GM12875 (cell line): ENCODE measurements around the gene TOMM34.

Experiments
- H3K4me3 ChIP-seq: one replicate; pipeline ENCODE4 v1.5.1; 2011; ENCODE audit warnings: low read depth, low read length, control low read depth
- TF ChIP-seq, protein P1 (sequence below): IDR thresholded peaks from 2 replicates; pipeline ENCODE4 v1.5.1; 2011; ENCODE audit warnings: low read depth, mild to moderate bottlenecking, control low read depth, inconsistent platforms, low read length, moderate library complexity, borderline replicate concordance; ENCODE audit not compliant: insufficient read depth

Gene TOMM34

DNA sequence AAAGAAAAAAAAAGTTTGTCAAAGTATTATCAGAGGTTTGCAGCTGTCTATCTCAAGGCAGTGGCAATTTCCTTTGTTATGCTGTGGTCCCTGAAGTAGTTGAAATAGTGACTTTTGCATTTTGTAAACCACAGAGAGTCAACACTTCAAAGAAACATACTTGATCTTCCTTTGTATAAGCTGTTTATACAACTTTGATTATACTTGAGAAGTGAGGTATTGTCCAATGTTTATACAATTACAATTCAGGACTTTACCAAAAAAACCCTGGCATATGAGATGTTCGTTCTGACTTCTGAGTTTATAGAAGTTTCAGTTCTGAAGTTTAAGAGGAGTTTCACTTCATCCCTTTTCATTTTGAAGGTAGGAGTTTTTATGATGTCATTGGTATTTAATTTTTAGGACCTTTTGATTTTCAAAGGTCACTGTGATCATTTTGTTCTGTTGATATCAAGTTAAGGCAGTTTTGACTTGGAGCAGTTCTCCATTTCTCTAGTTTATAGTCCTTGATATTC is 10.1 kb upstream of the TOMM34 start:
- TF ChIP-seq, protein P1, sequence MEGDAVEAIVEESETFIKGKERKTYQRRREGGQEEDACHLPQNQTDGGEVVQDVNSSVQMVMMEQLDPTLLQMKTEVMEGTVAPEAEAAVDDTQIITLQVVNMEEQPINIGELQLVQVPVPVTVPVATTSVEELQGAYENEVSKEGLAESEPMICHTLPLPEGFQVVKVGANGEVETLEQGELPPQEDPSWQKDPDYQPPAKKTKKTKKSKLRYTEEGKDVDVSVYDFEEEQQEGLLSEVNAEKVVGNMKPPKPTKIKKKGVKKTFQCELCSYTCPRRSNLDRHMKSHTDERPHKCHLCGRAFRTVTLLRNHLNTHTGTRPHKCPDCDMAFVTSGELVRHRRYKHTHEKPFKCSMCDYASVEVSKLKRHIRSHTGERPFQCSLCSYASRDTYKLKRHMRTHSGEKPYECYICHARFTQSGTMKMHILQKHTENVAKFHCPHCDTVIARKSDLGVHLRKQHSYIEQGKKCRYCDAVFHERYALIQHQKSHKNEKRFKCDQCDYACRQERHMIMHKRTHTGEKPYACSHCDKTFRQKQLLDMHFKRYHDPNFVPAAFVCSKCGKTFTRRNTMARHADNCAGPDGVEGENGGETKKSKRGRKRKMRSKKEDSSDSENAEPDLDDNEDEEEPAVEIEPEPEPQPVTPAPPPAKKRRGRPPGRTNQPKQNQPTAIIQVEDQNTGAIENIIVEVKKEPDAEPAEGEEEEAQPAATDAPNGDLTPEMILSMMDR: no peak
- no peak overlapping the region for H3K4me3 ChIP-seq

DNA sequence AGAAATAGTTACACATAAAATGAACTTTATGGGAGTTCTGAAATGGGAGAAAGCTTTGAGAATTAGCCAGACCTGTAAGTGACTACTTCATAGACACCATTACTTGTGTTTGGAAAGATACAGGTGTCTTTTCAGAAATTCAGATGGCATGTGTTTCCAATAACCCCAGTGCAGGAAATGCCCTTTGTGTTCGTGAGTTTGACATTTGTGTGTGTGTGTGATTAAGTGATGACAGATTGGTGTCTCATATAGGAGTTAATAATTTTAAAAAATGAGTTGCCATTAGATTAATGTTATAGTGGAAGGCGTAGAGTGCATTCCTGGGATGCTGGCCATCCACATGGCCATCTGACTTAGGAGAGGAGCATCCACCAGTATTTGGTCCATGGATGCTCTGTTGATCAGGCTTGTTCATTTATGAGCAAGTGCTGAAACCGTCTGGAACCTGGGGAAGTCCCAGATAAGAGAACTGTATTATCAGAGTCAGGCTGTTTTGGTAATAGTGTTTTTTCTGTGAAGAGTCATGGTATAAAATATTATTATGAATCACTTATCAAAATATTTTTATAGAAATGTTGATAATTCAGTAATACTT is 9.2 kb upstream of the TOMM34 start:
- TF ChIP-seq, protein P1: no peak
- no peak overlapping the region for H3K4me3 ChIP-seq

DNA sequence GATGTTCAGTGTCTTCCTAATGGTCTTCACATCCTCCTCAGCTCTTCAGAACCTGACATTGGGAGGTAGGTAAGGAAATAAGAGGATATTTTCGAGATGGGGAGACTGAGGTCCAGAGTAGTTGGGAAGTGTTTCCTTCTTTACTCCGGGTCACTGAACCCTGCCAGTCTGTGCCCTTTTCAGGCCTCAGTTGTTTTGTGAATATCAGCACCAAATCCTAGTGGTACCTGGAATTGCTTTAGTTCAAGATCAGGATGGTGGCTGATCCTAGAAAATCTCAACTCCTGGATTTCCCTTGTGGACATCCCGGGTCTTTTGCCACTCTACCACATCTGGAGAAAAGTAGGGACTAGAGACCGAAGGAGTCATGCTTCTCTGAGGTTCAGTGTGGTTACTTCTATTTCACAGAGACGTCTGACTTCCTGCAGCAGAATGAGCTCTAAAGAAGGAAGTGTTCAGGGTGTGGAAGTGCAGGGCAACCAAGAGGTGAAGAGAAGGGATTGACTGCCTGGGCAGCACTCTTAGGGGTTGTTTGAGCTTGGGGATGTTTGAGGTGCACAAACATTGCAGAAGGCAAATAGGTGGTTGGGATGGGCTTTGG is 7.1 kb upstream of the TOMM34 start:
- peak overlapping the region; percentile 86 for H3K4me3 ChIP-seq
- TF ChIP-seq, protein P1: no peak

DNA sequence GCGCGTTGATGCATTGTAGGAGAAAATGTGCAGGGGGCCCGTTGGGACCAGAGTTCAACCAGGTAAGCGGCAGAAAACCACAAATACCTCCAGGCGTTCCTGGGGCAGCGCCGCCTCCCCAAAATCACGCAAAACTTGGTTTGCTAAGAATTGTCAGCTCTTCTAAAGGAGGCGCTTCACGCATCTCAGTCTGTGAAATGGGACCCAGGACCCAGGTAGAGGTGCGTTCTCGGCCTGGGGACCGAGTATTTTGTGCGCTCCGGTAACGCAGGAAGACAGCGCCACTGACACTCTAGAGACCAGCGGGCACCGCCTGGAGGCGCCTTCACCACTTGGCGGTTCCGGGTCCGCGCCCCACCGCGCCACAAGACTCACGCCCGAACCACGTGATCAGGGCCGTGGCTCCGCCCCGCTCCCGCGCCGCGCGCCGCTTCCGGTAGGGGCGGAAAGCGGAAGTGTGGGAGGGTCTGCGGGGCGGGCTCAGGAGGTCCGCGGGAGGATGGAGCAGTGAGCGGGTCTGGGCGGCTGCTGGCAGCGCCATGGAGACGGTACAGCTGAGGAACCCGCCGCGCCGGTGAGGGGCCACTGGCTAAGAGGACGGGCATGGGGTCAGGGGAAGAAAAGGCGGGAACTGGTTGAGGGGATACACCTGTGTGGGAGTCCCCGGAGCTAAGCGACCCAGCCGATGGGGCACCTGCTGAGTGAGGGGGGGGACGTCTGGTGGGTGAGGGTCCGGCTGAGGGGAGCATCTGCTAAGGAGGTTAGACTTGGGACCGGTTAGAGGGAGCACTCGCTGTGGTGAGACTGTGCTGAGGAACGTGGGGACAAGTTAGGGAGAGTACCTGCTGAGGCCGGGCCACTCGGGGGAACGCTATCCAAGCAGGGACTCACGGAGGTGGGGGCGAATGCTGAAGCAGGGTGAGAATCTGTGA is 6.1 kb upstream of the TOMM34 start, which contains the start of gene STK4:
Gene STK4, plus strand, starts transcription at position 483 of the 932 bp plus-strand sequence. Its CDS starts 57 bp downstream, at position 540.
- H3K4me3 ChIP-seq: peak within 1 kb of the TSS; percentile 86
- TF ChIP-seq, protein P1: peak; percentile 65; the same call in 1 of the 2 replicates

DNA sequence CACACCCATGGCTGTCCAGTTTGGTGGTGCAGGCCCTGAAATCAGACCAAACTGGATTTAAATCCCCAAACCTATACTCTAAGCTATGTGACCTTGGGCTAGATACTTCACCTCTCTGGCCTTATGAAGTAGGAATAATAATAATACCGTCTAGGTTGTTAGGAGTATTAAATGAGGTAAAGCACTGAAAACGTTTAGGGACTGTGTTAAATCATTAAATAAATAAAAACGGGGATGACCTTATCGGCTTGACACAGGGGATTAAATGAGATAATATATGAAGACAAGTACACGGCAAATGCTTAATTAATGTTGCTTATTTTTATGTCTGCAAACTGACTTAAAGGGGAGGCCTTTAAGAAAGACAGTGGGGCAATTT is 5.4 kb upstream of the TOMM34 start:
- TF ChIP-seq, protein P1: no peak
- peak overlapping the region; percentile 86 for H3K4me3 ChIP-seq

DNA sequence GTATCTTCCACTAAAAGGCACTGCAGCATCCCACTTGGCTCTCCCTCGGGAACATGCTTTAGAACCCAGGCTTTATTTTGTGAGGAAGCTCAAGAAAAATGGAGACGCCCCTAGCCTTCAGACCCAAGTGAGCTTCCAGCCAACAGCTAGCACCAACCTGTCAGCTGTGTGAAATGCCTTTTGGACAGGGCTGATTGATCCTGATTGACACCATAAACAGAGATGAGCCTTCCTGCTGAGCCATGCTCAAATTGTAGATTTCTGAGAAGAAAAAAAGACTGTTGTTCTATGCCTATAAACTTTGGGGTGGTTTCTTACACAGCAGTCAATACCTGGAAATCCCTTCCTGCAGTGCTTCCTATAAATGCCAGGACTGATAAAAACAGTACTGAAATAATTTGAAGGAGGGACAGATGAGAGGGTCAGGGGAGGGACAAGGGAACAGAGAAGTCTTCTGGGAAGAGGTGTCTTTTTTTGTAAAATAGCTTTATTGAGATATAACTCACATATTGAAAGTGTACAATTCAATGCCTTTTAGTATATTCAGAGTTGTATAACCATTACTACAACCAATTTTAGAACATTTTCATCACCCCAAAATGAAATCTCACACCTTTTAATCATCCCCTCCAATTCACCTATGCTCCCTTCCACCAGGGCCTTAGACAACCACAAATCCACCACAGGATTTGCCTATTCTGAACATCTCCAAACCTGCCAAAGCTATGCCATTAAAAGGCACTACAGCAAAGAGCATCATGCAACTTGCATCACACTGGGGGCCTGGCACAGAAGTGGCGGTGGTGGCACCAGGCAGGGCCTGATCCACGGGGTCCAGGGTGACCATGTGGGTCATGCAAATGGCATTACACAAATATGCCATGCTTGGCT is 3.4 kb upstream of the TOMM34 start:
- H3K4me3 ChIP-seq: no peak overlapping the region
- TF ChIP-seq, protein P1: no peak
